Tibial nerve (tissue), 4 donors: ENCODE data around the gene RTP5. TPM values are rescaled to one million over a fixed set of nuclear protein-coding genes. Genes with fewer than 3 reads are reported as not detected.

Source experiments
- DNase-seq, 2 donors: peaks; one replicate each; pipeline ENCODE4 v3.0.0-alpha.2; 2019; ENCODE audit warnings: low spot score in 2 of 2
- H3K27ac ChIP-seq, 4 donors: fragments of 200-600 bp; sonication (generic) in 3 of 4; one replicate each; pipeline ENCODE4 v1.5.1; 2017 to 2019; ENCODE audit warnings: mild to moderate bottlenecking in 1 of 4
- H3K27me3 ChIP-seq, 2 donors: fragments of 200-600 bp; sonication (generic) in 1 of 2; one replicate each; pipeline versions ENCODE4 v1.5.1 to v1.6.0; 2017 to 2019
- H3K36me3 ChIP-seq, 3 donors: fragments of 200-600 bp; sonication (generic); one replicate each; pipeline ENCODE4 v1.5.1; 2018 to 2019
- H3K4me1 ChIP-seq, 4 donors: fragments of 200-600 bp; sonication (generic) in 3 of 4; one replicate each; pipeline ENCODE4 v1.5.1; 2017 to 2019
- H3K4me3 ChIP-seq, 4 donors: fragments of 200-600 bp; sonication (generic) in 3 of 4; one replicate each; pipeline ENCODE4 v1.5.1; 2017 to 2019; ENCODE audit warnings: mild to moderate bottlenecking in 1 of 4, moderate library complexity in 1 of 4
- H3K9me3 ChIP-seq, 4 donors: fragments of 200-600 bp; sonication (generic) in 3 of 4; one replicate each; pipeline ENCODE4 v1.5.1; 2017 to 2019
- CTCF ChIP-seq, 5 experiments: fragments of 200-600 bp in 3 of 5; fragments of 450-650 bp in 2 of 5; sonication (generic) in 3 of 5; IDR thresholded peaks; one replicate each; pipeline ENCODE4 v1.5.1; 2016 to 2019; ENCODE audit warnings: antibody characterized with exemption in 5 of 5, mild to moderate bottlenecking in 3 of 5, moderate library complexity in 2 of 5
- EP300 ChIP-seq, 2 donors: sonication (generic); formaldehyde crosslinking; IDR thresholded peaks; one replicate each; pipeline ENCODE4 v1.6.1; 2017; ENCODE audit warnings: antibody characterized with exemption in 2 of 2, mild to moderate bottlenecking in 1 of 2
- POLR2A ChIP-seq, 2 donors: fragments of 450-650 bp; IDR thresholded peaks; one replicate each; pipeline ENCODE4 v1.6.1; 2017; ENCODE audit warnings: antibody characterized with exemption in 2 of 2, mild to moderate bottlenecking in 2 of 2, moderate library complexity in 2 of 2
- WGBS, 2 donors: methylation state at CpG; one replicate each; pipeline ENCODE4 v1.1.5; 2018; 5-methylcytosine and 5-hydroxymethylcytosine counted together
- total RNA-seq, 4 donors: library from RNA; depleted of rRNA; stranded (reverse); fragments of >200 nt; gene quantifications; one replicate each; pipeline ENCODE4 v1.1.0, GENCODE V29; 2016

RTP5 gene
- total RNA-seq, 4 donors from 2014 or later: not detected

- H3K4me3 ChIP-seq: no peak overlapping the region
- no peak for DNase-seq
- WGBS, 2 donors: 86 to 87% methylated on average over 10 to 17 of the region's 18 CpGs
- no peak for TF ChIP-seq CTCF (IDR thresholded peaks at IDR 0.05)
- no peak for TF ChIP-seq POLR2A (IDR thresholded peaks at IDR 0.05)
- no peak for TF ChIP-seq EP300 (IDR thresholded peaks at IDR 0.05)
- H3K36me3 ChIP-seq: no peaks in the 10 kb centered on the region
- peaks cover 0 to 13% (median 0%) of the 10 kb centered on the region in 4 donors for H3K4me1 ChIP-seq
- no peaks in the 10 kb centered on the region for H3K9me3 ChIP-seq
- no peak overlapping the region for H3K27ac ChIP-seq
- no peaks in the 10 kb centered on the region for H3K27me3 ChIP-seq
Observed at GRCh38 chr2:241876528-241877196, 7.1 kb downstream of the RTP5 start.

- H3K9me3 ChIP-seq: no peaks in the 10 kb centered on the region
- TF ChIP-seq CTCF (IDR thresholded peaks at IDR 0.05) (no peak), POLR2A (IDR thresholded peaks at IDR 0.05) (no peak), EP300 (IDR thresholded peaks at IDR 0.05) (no peak)
- no peaks in the 10 kb centered on the region for H3K27me3 ChIP-seq
- 71 to 73% methylated on average over 15 of the region's 16 CpGs for WGBS, 2 donors
- H3K36me3 ChIP-seq: no peaks in the 10 kb centered on the region
- DNase-seq: no peak
- no peak overlapping the region for H3K4me3 ChIP-seq
- no peak overlapping the region for H3K27ac ChIP-seq
- H3K4me1 ChIP-seq: peaks cover 0 to 19% (median 5%) of the 10 kb centered on the region in 4 donors
Observed at GRCh38 chr2:241877197-241877685, 7.7 kb downstream of the RTP5 start.

GRCh38 chr2:241877989-241878970, 8.8 kb downstream of the RTP5 start:
- DNase-seq: peak; percentile 57 to 74
- H3K4me3 ChIP-seq: no peak overlapping the region
- 29 to 37% methylated on average over 15 to 22 of the region's 27 CpGs for WGBS, 2 donors
- H3K27me3 ChIP-seq: no peaks in the 10 kb centered on the region
- H3K27ac ChIP-seq: no peak overlapping the region
- H3K4me1 ChIP-seq: peaks cover 0 to 30% (median 8%) of the 10 kb centered on the region in 4 donors
- no peaks in the 10 kb centered on the region for H3K36me3 ChIP-seq
- no peaks in the 10 kb centered on the region for H3K9me3 ChIP-seq
- no peak for TF ChIP-seq POLR2A (IDR thresholded peaks at IDR 0.05)
- TF ChIP-seq CTCF (IDR thresholded peaks at IDR 0.05): peak; percentile 55 to 80 (median 74)
- no peak for TF ChIP-seq EP300 (IDR thresholded peaks at IDR 0.05)

- H3K36me3 ChIP-seq: no peaks in the 10 kb centered on the region
- no peak for TF ChIP-seq CTCF (IDR thresholded peaks at IDR 0.05)
- no peak for TF ChIP-seq EP300 (IDR thresholded peaks at IDR 0.05)
- no peak for TF ChIP-seq POLR2A (IDR thresholded peaks at IDR 0.05)
- peaks cover 0 to 31% (median 8%) of the 10 kb centered on the region in 4 donors for H3K4me1 ChIP-seq
- no peaks in the 10 kb centered on the region for H3K9me3 ChIP-seq
- H3K4me3 ChIP-seq: no peak overlapping the region
- H3K27ac ChIP-seq: no peak overlapping the region
- DNase-seq: no peak
- 75 to 81% methylated on average over 4 to 9 of the region's 9 CpGs for WGBS, 2 donors
- no peaks in the 10 kb centered on the region for H3K27me3 ChIP-seq
Observed at GRCh38 chr2:241879326-241879725, 9.8 kb downstream of the RTP5 start.
